ENCODE data around the gene GPC5. TPM values are rescaled to one million over a fixed set of nuclear protein-coding genes. Genes with fewer than 3 reads are reported as not detected.

The GPC5 gene
- total and polyA plus RNA-seq, 2 of the 8 experiments (the other 6 are each of a cell fraction or from before 2014, with no cell fraction given), result 0.20 to 0.39 TPM

GRCh38 chr13:92262100-92262788, 863.8 kb downstream of the GPC5 start:
- Histone ChIP-seq H3K14ac (ENCODE audit: insufficient read length) (no peak overlapping the region), H3K4ac (replicated peaks; ENCODE audit: insufficient read length, low read depth, low read length) (no peak overlapping the region), H3K79me1 (ENCODE audit: low read depth, low read length) (no peaks in the 10 kb centered on the region), H3K4me3 (ENCODE audit: extremely low read depth in 1 of 4, insufficient read depth in 2 of 4, low read depth in 3 of 4, low read length in 4 of 4) (no peak overlapping the region), H2BK120ac (replicated peaks; ENCODE audit: low read depth, low read length) (no peak overlapping the region), H2BK20ac (ENCODE audit: low read length) (no peak overlapping the region), H3K9ac (replicated peaks in 1 of 4; ENCODE audit: extremely low read depth in 1 of 4, low read depth in 3 of 4, low read length in 3 of 4) (no peak overlapping the region), H2BK15ac (ENCODE audit: low read length) (no peak overlapping the region), H3K27ac (ENCODE audit: low read depth, low read length) (no peak overlapping the region), H3K36me3 (ENCODE audit: control insufficient read depth in 2 of 4, insufficient read depth in 4 of 4, low read length in 3 of 4) (no peaks in the 10 kb centered on the region), H2AFZ (ENCODE audit: low read length) (no peak overlapping the region), H3K9me3 (ENCODE audit: insufficient read depth in 2 of 2, low read depth in 1 of 2, low read length in 1 of 2) (no peaks in the 10 kb centered on the region), H3K23me2 (ENCODE audit: low read depth, low read length) (no peaks in the 10 kb centered on the region), H4K20me1 (replicated peaks in 1 of 2; ENCODE audit: control insufficient read depth in 1 of 2, insufficient read depth in 2 of 2, low read length in 2 of 2) (no peaks in the 10 kb centered on the region), H3K27me3 (replicated peaks in 1 of 4; ENCODE audit: control insufficient read depth in 3 of 4, extremely low read depth in 1 of 4, insufficient read depth in 3 of 4, low read length in 3 of 4) (no peaks in the 10 kb centered on the region), H4K91ac (replicated peaks; ENCODE audit: insufficient read length, low read length) (no peak overlapping the region), H3K4me1 (replicated peaks in 1 of 4; ENCODE audit: control insufficient read depth in 3 of 4, insufficient read depth in 4 of 4, low read length in 3 of 4) (no peaks in the 10 kb centered on the region), H4K8ac (ENCODE audit: extremely low read depth, insufficient read depth, low read length) (no peak overlapping the region), H3K4me2 (ENCODE audit: insufficient read depth in 1 of 2, low read depth in 2 of 2, low read length in 2 of 2) (no peak overlapping the region), H3K18ac (ENCODE audit: extremely low read depth, low read length) (no peak overlapping the region), H3K56ac (replicated peaks; ENCODE audit: insufficient read length, low read depth, low read length) (no peak overlapping the region), H2AK5ac (ENCODE audit: low read depth, low read length) (no peak overlapping the region), H3K23ac (ENCODE audit: insufficient read length) (no peak overlapping the region), H3K79me2 (ENCODE audit: control insufficient read depth in 1 of 2, insufficient read depth in 2 of 2, low read length in 2 of 2) (no peaks in the 10 kb centered on the region), H2BK5ac (ENCODE audit: low read depth, low read length) (no peak overlapping the region), H4K5ac (ENCODE audit: insufficient read length, low read depth, low read length) (no peak overlapping the region), H2BK12ac (ENCODE audit: low read depth, low read length) (no peak overlapping the region)
- POLR2A ChIA-PET (ENCODE audit: partially characterized antibody), result no interaction called here
- 68% methylated on average over 3 of the region's 3 CpGs; no CpG with 5 or more reads in 1 of the 2 experiments for WGBS, 2 experiments (ENCODE audit: extremely low coverage in 1 of 2, insufficient coverage in 1 of 2, insufficient read length in 1 of 2, insufficient replicate concordance in 2 of 2, low coverage in 1 of 2, low lambda C conversion rate in 2 of 2, missing lambda C conversion rate in 1 of 2)
- no peak for FAIRE-seq
- DNase-seq (ENCODE audit: low read depth in 1 of 2, low spot score in 2 of 2), result no peak
- CTCF ChIA-PET (ENCODE audit: partially characterized antibody), result interaction anchor here (0.7 to 1.3 kb wide), 3 partner anchors 8 to 87 kb away, joined by 3 to 4 read pairs (median 3); no protein-coding TSS in a partner anchor
- TF ChIP-seq GTF2F1 (IDR thresholded peaks at IDR 0.05; ENCODE audit: borderline replicate concordance, low read depth, low read length), result no peak
- no peak for TF ChIP-seq SIRT6 (IDR thresholded peaks at IDR 0.05; ENCODE audit: low read length)
- TF ChIP-seq SUZ12 (IDR thresholded peaks at IDR 0.05; ENCODE audit: low read length), result no peak

Measured in H1 (cell line).